HepG2 (cell line): ENCODE measurements around the gene LSS. TPM values are rescaled to one million over a fixed set of nuclear protein-coding genes. Genes with fewer than 3 reads are reported as not detected.

ENCODE experiments used
- PHF20 ChIP-seq: sonication (generic); formaldehyde crosslinking; IDR thresholded peaks from 2 replicates; pipeline ENCODE4 v1.5.0; 2020; ENCODE audit warnings: mild to moderate bottlenecking, missing genetic modification reagents
- SIX1 ChIP-seq: sonication (generic); formaldehyde crosslinking; IDR thresholded peaks from 2 replicates; pipeline ENCODE4 v1.4.0; 2020; ENCODE audit warnings: missing genetic modification reagents, borderline replicate concordance
- SMAD1 ChIP-seq: sonication (generic); formaldehyde crosslinking; IDR thresholded peaks from 2 replicates; pipeline ENCODE4 v1.4.0; 2020; ENCODE audit warnings: missing genetic modification reagents, low read depth, mild to moderate bottlenecking, borderline replicate concordance
- STAT5B ChIP-seq: sonication (generic); formaldehyde crosslinking; IDR thresholded peaks from 2 replicates; pipeline ENCODE4 v1.4.0; 2020; ENCODE audit warnings: missing genetic modification reagents
- TRAFD1 ChIP-seq: sonication (generic); formaldehyde crosslinking; IDR thresholded peaks from 2 replicates; pipeline ENCODE4 v1.5.1; 2020; ENCODE audit warnings: missing genetic modification reagents, mild to moderate bottlenecking, borderline replicate concordance
- ZBED4 ChIP-seq: sonication (generic); formaldehyde crosslinking; IDR thresholded peaks from 2 replicates; pipeline ENCODE4 v1.4.0; 2020; ENCODE audit warnings: missing genetic modification reagents, borderline replicate concordance
- ZNF235 ChIP-seq: sonication (generic); formaldehyde crosslinking; IDR thresholded peaks from 2 replicates; pipeline ENCODE4 v1.8.1; 2023; ENCODE audit warnings: mild to moderate bottlenecking, missing genetic modification reagents, borderline replicate concordance
- ZNF564 ChIP-seq: sonication (generic); formaldehyde crosslinking; IDR thresholded peaks from 2 replicates; pipeline ENCODE4 v1.8.1; 2023; ENCODE audit warnings: mild to moderate bottlenecking, missing genetic modification reagents
- ZNF646 ChIP-seq: sonication (generic); formaldehyde crosslinking; IDR thresholded peaks from 2 replicates; pipeline ENCODE4 v1.9.0; 2021; ENCODE audit warnings: mild to moderate bottlenecking, missing genetic modification reagents
- polyA plus RNA-seq, 8 experiments: library from polyadenylated mRNA; depleted of rRNA in 3 of 8; stranded (reverse) in 7 of 8; unstranded in 1 of 8; fragments of >200 nt; fragmentation: Illumina TruSeq in 4 of 8; extraction: Trizol in 4 of 8; gene quantifications; 2 replicates each; pipeline versions ENCODE4 v1.2.1 to v1.2.3, GENCODE V29; 2011 to 2016; ENCODE audit warnings: low read depth in 4 of 8, missing spikeins in 1 of 8, mixed read lengths in 1 of 8; ENCODE audit not compliant: insufficient read depth in 1 of 8
- total RNA-seq, 5 experiments: library from RNA; depleted of rRNA; stranded (reverse); fragments of >200 nt; fragmentation: Illumina TruSeq; extraction: Trizol; gene quantifications; 2 replicates each; pipeline ENCODE4 v1.2.3, GENCODE V29; 2016; ENCODE audit warnings: low read depth in 1 of 5
- TF ChIP-seq, protein P1 (sequence below): sonication (generic); formaldehyde crosslinking; IDR thresholded peaks from 2 replicates; pipeline ENCODE4 v1.4.0; 2020; ENCODE audit warnings: mild to moderate bottlenecking, low read depth, missing genetic modification reagents
- TF ChIP-seq, protein P2 (sequence below): sonication (generic); formaldehyde crosslinking; IDR thresholded peaks from 2 replicates; pipeline ENCODE4 v1.8.0; 2022; ENCODE audit warnings: mild to moderate bottlenecking, missing genetic modification reagents, borderline replicate concordance

The LSS gene
- total and polyA plus RNA-seq, 2 of the 13 experiments (the other 11 are each of a cell fraction or from before 2014, with no cell fraction given): 72.6 to 113 TPM

- 0 out of 2 replicates have a peak, but pooled peaks have one; percentile 36 for TF ChIP-seq ZNF646 (CRISPR knock-in tag)
- TF ChIP-seq SMAD1 (CRISPR knock-in tag): no peak
- TF ChIP-seq SIX1 (CRISPR knock-in tag): peak; percentile 66; the same call in 1 of the 2 replicates
- no peak for TF ChIP-seq TRAFD1 (CRISPR knock-in tag)
- TF ChIP-seq ZNF564 (CRISPR knock-in tag): no peak
- no peak for TF ChIP-seq ZNF235 (CRISPR knock-in tag)
- TF ChIP-seq ZBED4 (CRISPR knock-in tag): no peak; the same call in 1 of the 2 replicates
- TF ChIP-seq, protein P1, sequence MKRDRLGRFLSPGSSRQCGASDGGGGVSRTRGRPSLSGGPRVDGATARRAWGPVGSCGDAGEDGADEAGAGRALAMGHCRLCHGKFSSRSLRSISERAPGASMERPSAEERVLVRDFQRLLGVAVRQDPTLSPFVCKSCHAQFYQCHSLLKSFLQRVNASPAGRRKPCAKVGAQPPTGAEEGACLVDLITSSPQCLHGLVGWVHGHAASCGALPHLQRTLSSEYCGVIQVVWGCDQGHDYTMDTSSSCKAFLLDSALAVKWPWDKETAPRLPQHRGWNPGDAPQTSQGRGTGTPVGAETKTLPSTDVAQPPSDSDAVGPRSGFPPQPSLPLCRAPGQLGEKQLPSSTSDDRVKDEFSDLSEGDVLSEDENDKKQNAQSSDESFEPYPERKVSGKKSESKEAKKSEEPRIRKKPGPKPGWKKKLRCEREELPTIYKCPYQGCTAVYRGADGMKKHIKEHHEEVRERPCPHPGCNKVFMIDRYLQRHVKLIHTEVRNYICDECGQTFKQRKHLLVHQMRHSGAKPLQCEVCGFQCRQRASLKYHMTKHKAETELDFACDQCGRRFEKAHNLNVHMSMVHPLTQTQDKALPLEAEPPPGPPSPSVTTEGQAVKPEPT (CRISPR knock-in tag): no peak
- TF ChIP-seq STAT5B (CRISPR knock-in tag): peak; percentile 33; the same call in 1 of the 2 replicates
- TF ChIP-seq, protein P2, sequence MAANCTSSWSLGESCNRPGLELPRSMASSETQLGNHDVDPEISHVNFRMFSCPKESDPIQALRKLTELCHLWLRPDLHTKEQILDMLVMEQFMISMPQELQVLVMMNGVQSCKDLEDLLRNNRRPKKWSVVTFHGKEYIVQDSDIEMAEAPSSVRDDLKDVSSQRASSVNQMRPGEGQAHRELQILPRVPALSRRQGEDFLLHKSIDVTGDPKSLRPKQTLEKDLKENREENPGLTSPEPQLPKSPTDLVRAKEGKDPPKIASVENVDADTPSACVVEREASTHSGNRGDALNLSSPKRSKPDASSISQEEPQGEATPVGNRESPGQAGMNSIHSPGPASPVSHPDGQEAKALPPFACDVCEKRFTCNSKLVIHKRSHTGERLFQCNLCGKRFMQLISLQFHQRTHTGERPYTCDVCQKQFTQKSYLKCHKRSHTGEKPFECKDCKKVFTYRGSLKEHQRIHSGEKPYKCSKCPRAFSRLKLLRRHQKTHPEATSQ (CRISPR knock-in tag): no peak
- TF ChIP-seq PHF20: no peak
Observed at GRCh38 chr21:46153247-46154154, 75.1 kb downstream of the LSS start (continued).
